ENCODE results near the gene GGT6. TPM values are rescaled to one million over a fixed set of nuclear protein-coding genes. Genes with fewer than 3 reads are reported as not detected.

Gene GGT6
- polyA plus RNA-seq, 2 donors: 49.5 to 72.3 TPM

DNA sequence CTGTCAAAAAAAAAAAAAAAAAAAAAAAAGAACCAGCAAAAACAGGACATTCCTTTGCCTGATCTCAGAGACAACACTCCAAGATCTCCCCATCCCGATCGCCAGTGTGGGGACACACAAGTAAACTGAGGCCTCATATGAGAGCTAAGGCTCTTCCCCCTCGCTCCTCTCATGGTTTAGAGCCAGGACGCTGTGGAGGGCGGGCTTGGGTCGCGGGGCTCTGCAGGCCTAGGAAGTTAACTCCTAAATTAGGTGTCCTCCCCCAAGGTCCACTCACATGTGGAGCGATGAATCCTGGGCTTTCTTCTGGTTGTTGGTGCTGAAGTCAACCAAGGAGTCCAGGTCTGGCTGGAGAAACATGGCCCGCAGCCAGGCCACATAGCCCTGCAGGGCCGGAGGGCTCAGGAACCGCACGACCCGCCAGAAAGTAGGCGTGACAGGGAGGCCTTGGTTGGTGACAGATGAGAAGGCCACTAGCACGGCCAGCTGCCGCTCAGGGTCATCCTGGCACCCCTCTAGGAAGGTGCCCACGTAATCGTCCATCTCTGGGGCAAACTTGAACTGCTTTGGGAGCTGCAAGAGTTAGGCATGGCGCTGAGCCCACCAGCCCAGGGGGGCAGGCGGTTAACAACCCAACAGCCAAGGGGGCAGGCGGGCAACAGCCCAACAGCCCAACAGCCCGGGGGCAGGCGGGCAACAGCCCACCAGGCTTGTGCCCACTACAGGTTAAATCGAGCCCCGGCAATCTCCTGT is 10.4 kb downstream of the GGT6 start:
- Histone ChIP-seq H3K27me3 (ENCODE audit: control insufficient read depth in 1 of 2, insufficient read depth in 2 of 2, low read length in 2 of 2) (no peaks in the 10 kb centered on the region), H3K9me3 (ENCODE audit: control insufficient read depth in 2 of 2, insufficient read depth in 1 of 2, low read depth in 1 of 2, low read length in 1 of 2) (no peaks in the 10 kb centered on the region), H3K36me3 (ENCODE audit: control insufficient read depth in 2 of 2, insufficient read depth in 2 of 2, low read length in 1 of 2) (peaks cover 27 to 66% of the 10 kb centered on the region in 2 donors), H3K27ac (ENCODE audit: low read depth in 2 of 2, low read length in 1 of 2) (no peak overlapping the region), H3K4me1 (ENCODE audit: control insufficient read depth in 2 of 2, insufficient read depth in 2 of 2, low read length in 1 of 2) (peaks cover 7 to 13% of the 10 kb centered on the region in 2 donors), H3K4me3 (ENCODE audit: low read depth in 1 of 2, low read length in 2 of 2) (no peak overlapping the region)
- 87 to 88% methylated on average over 23 to 25 of the region's 25 CpGs for WGBS, 2 donors

DNA sequence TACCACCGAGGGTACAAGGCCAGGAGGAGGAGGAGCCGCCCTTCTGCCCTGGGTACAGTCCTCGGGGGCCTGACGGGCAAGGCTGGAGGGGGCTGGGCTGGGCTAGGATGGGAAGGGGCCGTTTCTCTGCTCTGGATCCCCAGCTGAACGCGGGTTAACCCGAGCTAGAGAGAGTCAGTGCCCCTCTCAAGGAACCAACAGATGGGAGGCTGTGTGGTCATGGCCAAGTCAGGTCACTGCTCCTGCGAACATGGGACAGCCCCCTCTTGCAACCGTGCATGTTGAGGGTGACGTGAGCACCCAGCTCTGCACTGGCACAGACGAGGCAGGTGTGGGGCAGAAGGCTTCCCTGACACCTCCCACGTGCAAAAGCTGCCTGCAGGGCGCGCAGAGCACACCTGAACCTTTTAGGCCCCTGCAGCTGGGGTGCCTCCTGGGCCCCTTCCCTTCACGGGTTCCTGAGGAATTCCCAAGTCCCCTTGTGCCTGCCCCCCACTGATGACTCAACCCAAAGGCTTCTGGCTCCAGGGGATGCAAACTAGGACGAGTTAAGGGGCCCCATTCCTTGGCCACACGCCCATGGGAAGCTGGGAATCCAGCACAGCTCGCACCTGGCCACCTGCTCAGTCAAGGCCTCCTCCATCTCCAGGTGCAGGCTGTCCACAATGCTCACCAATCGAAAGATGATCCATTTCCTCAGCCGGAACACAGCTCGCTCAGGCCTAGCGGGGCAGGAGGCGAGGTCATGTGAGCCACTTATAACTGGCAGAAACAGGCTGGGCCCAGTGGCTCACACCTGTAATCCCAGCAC is 11.5 kb downstream of the GGT6 start:
- peaks cover 2 to 3% of the 10 kb centered on the region in 2 donors for H3K4me1 ChIP-seq (ENCODE audit: control insufficient read depth in 2 of 2, insufficient read depth in 2 of 2, low read length in 1 of 2)

GRCh38 chr17:4548061-4548461 is 12.3 kb downstream of the GGT6 start:
- Histone ChIP-seq H3K4me1 (ENCODE audit: control insufficient read depth in 2 of 2, insufficient read depth in 2 of 2, low read length in 1 of 2) (no peaks in the 10 kb centered on the region), H3K9me3 (ENCODE audit: control insufficient read depth in 2 of 2, insufficient read depth in 1 of 2, low read depth in 1 of 2, low read length in 1 of 2) (no peaks in the 10 kb centered on the region), H3K27me3 (ENCODE audit: control insufficient read depth in 1 of 2, insufficient read depth in 2 of 2, low read length in 2 of 2) (no peaks in the 10 kb centered on the region), H3K27ac (ENCODE audit: low read depth in 2 of 2, low read length in 1 of 2) (no peak overlapping the region), H3K4me3 (ENCODE audit: low read depth in 1 of 2, low read length in 2 of 2) (no peak overlapping the region), H3K36me3 (ENCODE audit: control insufficient read depth in 2 of 2, insufficient read depth in 2 of 2, low read length in 1 of 2) (peaks cover 27 to 75% of the 10 kb centered on the region in 2 donors)
- 89 to 93% methylated on average over 18 of the region's 18 CpGs for WGBS, 2 donors

More for the DNA sequence above, 11.5 kb downstream of the GGT6 start:
- Histone ChIP-seq H3K27ac (ENCODE audit: low read depth in 2 of 2, low read length in 1 of 2) (no peak overlapping the region), H3K4me3 (ENCODE audit: low read depth in 1 of 2, low read length in 2 of 2) (no peak overlapping the region), H3K9me3 (ENCODE audit: control insufficient read depth in 2 of 2, insufficient read depth in 1 of 2, low read depth in 1 of 2, low read length in 1 of 2) (no peaks in the 10 kb centered on the region), H3K36me3 (ENCODE audit: control insufficient read depth in 2 of 2, insufficient read depth in 2 of 2, low read length in 1 of 2) (peaks cover 27 to 73% of the 10 kb centered on the region in 2 donors), H3K27me3 (ENCODE audit: control insufficient read depth in 1 of 2, insufficient read depth in 2 of 2, low read length in 2 of 2) (no peaks in the 10 kb centered on the region)
- WGBS, 2 donors: 78% methylated on average over 24 of the region's 24 CpGs

DNA sequence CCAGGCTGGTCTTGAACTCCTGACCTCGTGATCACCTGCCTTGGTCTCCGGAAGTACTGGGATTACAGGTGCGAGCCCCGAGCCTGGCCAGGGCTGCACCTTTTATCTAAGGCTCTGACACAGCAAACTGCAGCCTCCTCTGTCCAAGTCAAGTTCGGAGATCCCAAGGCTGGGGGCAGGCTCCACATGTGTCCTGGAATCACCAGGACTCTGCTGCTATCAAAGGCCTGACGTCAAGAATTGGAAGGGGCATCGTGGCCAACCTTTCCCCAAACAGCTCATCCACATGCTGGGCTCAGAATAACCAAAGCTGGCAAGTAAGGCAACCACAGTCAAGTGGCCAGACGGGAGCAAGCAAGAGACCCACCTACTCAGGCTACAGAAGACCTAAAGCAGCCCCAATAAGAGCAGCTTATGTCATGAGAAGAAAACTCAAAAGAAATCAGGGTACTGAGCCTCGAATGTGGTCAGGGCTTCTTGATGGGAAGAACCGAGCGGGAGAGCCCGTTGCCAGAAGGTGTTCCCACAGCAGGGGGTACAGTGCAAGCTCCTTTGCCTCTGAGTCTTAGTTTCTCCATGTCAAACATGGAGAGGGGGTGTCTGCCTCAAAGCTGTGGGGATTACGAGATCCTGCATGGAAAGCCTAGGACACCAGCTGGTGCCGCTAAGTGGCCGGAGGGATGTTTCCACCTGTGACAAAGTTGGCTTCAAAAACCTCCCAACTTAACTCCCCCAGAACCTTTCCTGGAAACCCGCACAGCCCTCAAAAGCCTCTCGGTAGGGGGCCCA is 13.1 kb downstream of the GGT6 start:
- no peaks in the 10 kb centered on the region for H3K9me3 ChIP-seq (ENCODE audit: control insufficient read depth in 2 of 2, insufficient read depth in 1 of 2, low read depth in 1 of 2, low read length in 1 of 2)
- H3K4me3 ChIP-seq (ENCODE audit: low read depth in 1 of 2, low read length in 2 of 2): no peak overlapping the region
- H3K36me3 ChIP-seq (ENCODE audit: control insufficient read depth in 2 of 2, insufficient read depth in 2 of 2, low read length in 1 of 2): peaks cover 25 to 78% of the 10 kb centered on the region in 2 donors
- WGBS, 2 donors: 86 to 89% methylated on average over 17 of the region's 17 CpGs
- H3K27me3 ChIP-seq (ENCODE audit: control insufficient read depth in 1 of 2, insufficient read depth in 2 of 2, low read length in 2 of 2): no peaks in the 10 kb centered on the region
- H3K27ac ChIP-seq (ENCODE audit: low read depth in 2 of 2, low read length in 1 of 2): no peak overlapping the region
- H3K4me1 ChIP-seq (ENCODE audit: control insufficient read depth in 2 of 2, insufficient read depth in 2 of 2, low read length in 1 of 2): no peaks in the 10 kb centered on the region

DNA sequence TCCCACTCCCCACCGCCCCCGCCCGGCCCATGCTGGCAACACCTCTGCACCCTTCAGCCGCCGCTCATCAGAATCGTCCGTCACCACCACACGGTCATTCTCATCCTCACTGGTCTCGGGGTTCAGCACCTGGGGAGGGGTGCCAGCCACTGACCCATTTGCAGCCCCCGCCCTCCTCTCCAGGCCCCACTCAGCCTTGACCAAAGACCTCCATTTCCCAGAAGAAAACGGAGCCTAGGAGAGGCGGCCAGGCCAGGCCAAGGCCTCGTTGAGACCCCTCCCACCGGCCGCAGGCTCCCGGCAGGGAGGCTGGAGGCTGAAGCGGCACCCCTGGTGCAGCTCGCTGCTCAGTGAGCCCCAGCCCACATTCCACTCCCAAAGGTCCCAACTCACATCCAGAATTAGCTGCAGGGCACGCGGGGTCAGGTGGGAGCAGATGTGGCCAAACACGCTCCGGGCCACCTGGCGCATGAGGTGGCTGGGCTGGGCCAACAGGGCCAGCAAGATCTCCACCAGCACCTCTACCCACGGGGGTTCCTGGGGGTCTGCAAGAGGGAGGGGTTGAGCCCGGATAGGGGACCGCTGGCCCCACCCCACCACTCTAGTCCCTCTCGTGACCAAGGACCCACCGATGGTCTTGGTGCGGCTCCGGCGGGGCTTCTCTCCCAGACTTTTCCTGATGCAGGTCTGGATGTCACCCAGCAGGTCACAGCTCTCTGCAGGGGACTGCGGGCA is 15.0 kb downstream of the GGT6 start:
- no peaks in the 10 kb centered on the region for H3K9me3 ChIP-seq (ENCODE audit: control insufficient read depth in 2 of 2, insufficient read depth in 1 of 2, low read depth in 1 of 2, low read length in 1 of 2)
- no peaks in the 10 kb centered on the region for H3K27me3 ChIP-seq (ENCODE audit: control insufficient read depth in 1 of 2, insufficient read depth in 2 of 2, low read length in 2 of 2)
- no peak overlapping the region for H3K4me3 ChIP-seq (ENCODE audit: low read depth in 1 of 2, low read length in 2 of 2)
- H3K27ac ChIP-seq (ENCODE audit: low read depth in 2 of 2, low read length in 1 of 2): no peak overlapping the region
- peaks cover 21 to 79% of the 10 kb centered on the region in 2 donors for H3K36me3 ChIP-seq (ENCODE audit: control insufficient read depth in 2 of 2, insufficient read depth in 2 of 2, low read length in 1 of 2)
- WGBS, 2 donors: 90 to 91% methylated on average over 32 of the region's 32 CpGs
- H3K4me1 ChIP-seq (ENCODE audit: control insufficient read depth in 2 of 2, insufficient read depth in 2 of 2, low read length in 1 of 2): no peaks in the 10 kb centered on the region

DNA sequence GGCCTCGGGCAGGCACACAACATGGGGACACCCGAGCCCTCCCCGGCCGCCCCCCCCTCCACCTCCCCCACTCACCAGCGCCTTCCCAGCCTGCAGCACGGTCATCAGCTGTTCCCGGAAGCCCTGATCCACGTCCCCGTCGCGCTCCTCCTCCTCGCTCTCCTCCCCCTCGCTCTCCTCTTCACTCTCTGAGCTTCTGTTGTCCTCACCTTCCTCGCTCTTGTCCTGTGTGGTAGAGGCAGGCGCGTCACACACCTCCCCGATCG is 15.5 kb downstream of the GGT6 start:
- H3K4me1 ChIP-seq (ENCODE audit: control insufficient read depth in 2 of 2, insufficient read depth in 2 of 2, low read length in 1 of 2): no peaks in the 10 kb centered on the region
- H3K36me3 ChIP-seq (ENCODE audit: control insufficient read depth in 2 of 2, insufficient read depth in 2 of 2, low read length in 1 of 2): peaks cover 20 to 79% of the 10 kb centered on the region in 2 donors
- no peaks in the 10 kb centered on the region for H3K9me3 ChIP-seq (ENCODE audit: control insufficient read depth in 2 of 2, insufficient read depth in 1 of 2, low read depth in 1 of 2, low read length in 1 of 2)
- WGBS, 2 donors: 90 to 93% methylated on average over 17 to 18 of the region's 18 CpGs
- no peaks in the 10 kb centered on the region for H3K27me3 ChIP-seq (ENCODE audit: control insufficient read depth in 1 of 2, insufficient read depth in 2 of 2, low read length in 2 of 2)
- H3K4me3 ChIP-seq (ENCODE audit: low read depth in 1 of 2, low read length in 2 of 2): no peak overlapping the region
- H3K27ac ChIP-seq (ENCODE audit: low read depth in 2 of 2, low read length in 1 of 2): no peak overlapping the region

- no peak overlapping the region for H3K27ac ChIP-seq (ENCODE audit: low read depth in 2 of 2, low read length in 1 of 2)
- peaks cover 18 to 81% of the 10 kb centered on the region in 2 donors for H3K36me3 ChIP-seq (ENCODE audit: control insufficient read depth in 2 of 2, insufficient read depth in 2 of 2, low read length in 1 of 2)
- H3K4me1 ChIP-seq (ENCODE audit: control insufficient read depth in 2 of 2, insufficient read depth in 2 of 2, low read length in 1 of 2): no peaks in the 10 kb centered on the region
- H3K27me3 ChIP-seq (ENCODE audit: control insufficient read depth in 1 of 2, insufficient read depth in 2 of 2, low read length in 2 of 2): no peaks in the 10 kb centered on the region
- H3K9me3 ChIP-seq (ENCODE audit: control insufficient read depth in 2 of 2, insufficient read depth in 1 of 2, low read depth in 1 of 2, low read length in 1 of 2): no peaks in the 10 kb centered on the region
- 91% methylated on average over 31 to 37 of the region's 37 CpGs for WGBS, 2 donors
- H3K4me3 ChIP-seq (ENCODE audit: low read depth in 1 of 2, low read length in 2 of 2): no peak overlapping the region
These were observed 16.0 kb downstream of the GGT6 start for GRCh38 chr17:4544135-4544950.

- Histone ChIP-seq H3K4me3 (ENCODE audit: low read depth in 1 of 2, low read length in 2 of 2) (no peak overlapping the region), H3K4me1 (ENCODE audit: control insufficient read depth in 2 of 2, insufficient read depth in 2 of 2, low read length in 1 of 2) (no peaks in the 10 kb centered on the region), H3K27ac (ENCODE audit: low read depth in 2 of 2, low read length in 1 of 2) (no peak overlapping the region), H3K9me3 (ENCODE audit: control insufficient read depth in 2 of 2, insufficient read depth in 1 of 2, low read depth in 1 of 2, low read length in 1 of 2) (no peaks in the 10 kb centered on the region), H3K36me3 (ENCODE audit: control insufficient read depth in 2 of 2, insufficient read depth in 2 of 2, low read length in 1 of 2) (peaks cover 14 to 78% of the 10 kb centered on the region in 2 donors), H3K27me3 (ENCODE audit: control insufficient read depth in 1 of 2, insufficient read depth in 2 of 2, low read length in 2 of 2) (no peaks in the 10 kb centered on the region)
- WGBS, 2 donors: 67 to 72% methylated on average over 19 of the region's 19 CpGs
These were observed 16.8 kb downstream of the GGT6 start for GRCh38 chr17:4543557-4544026.

Measured in esophagus (tissue), 2 donors.